Endothelial cell (in vitro differentiated cells): ENCODE results near the gene VAPA. TPM values are rescaled to one million over a fixed set of nuclear protein-coding genes. Genes with fewer than 3 reads are reported as not detected.
"Not testable (repeated sequence)": the region's sequence is repeated elsewhere in the genome, so short reads cannot be mapped to it uniquely, and the experiment has no call there.

ENCODE experiments used
- DNase-seq: peaks from one replicate; pipeline ENCODE4 v3.0.0; 2021; ENCODE audit warnings: low spot score
- H3K27ac Mint-ChIP-seq: one replicate; pipeline ENCODE4 v1.8.0; 2021; ENCODE audit warnings: mixed read lengths, inconsistent platforms; ENCODE audit not compliant: unreplicated experiment
- H3K27me3 Mint-ChIP-seq: one replicate; pipeline ENCODE4 v1.8.0; 2021; ENCODE audit warnings: mild to moderate bottlenecking, moderate library complexity, mixed read lengths, inconsistent platforms; ENCODE audit not compliant: unreplicated experiment
- H3K36me3 Mint-ChIP-seq: one replicate; pipeline ENCODE4 v1.8.0; 2021; ENCODE audit warnings: mild to moderate bottlenecking, low read depth, mixed read lengths, inconsistent platforms; ENCODE audit not compliant: unreplicated experiment
- H3K4me1 Mint-ChIP-seq: one replicate; pipeline ENCODE4 v1.8.0; 2021; ENCODE audit warnings: mild to moderate bottlenecking, mixed read lengths, inconsistent platforms; ENCODE audit not compliant: unreplicated experiment
- H3K4me3 Mint-ChIP-seq: one replicate; pipeline ENCODE4 v1.8.0; 2021; ENCODE audit warnings: mild to moderate bottlenecking, mixed read lengths, inconsistent platforms; ENCODE audit not compliant: unreplicated experiment
- H3K9me3 Mint-ChIP-seq: one replicate; pipeline ENCODE4 v1.8.0; 2021; ENCODE audit warnings: mixed read lengths, inconsistent platforms; ENCODE audit not compliant: unreplicated experiment
- CTCF ChIP-seq: fragments of 200-600 bp; sonication (generic); IDR thresholded peaks from one replicate; pipeline ENCODE4 v1.5.0; 2021; ENCODE audit warnings: antibody characterized with exemption; ENCODE audit not compliant: unreplicated experiment
- total RNA-seq: library from RNA; stranded (reverse); fragmentation: NEBNext Ultra II Directional; extraction: Animal tissue kit (Norgen Biotek cat#: 25700); gene quantifications from one replicate; pipeline ENCODE4 v1.2.1, GENCODE V29; 2021; ENCODE audit not compliant: unreplicated experiment

The VAPA gene
- total RNA-seq, 1 donor from 2014 or later: 180 TPM

GRCh38 chr18:9886005-9886348 lies 27.8 kb upstream of the VAPA start:
- Mint-ChIP-seq H3K27ac (no peak overlapping the region), H3K36me3 (no peaks in the 10 kb centered on the region), H3K4me3 (no peak overlapping the region), H3K9me3 (no peaks in the 10 kb centered on the region), H3K27me3 (peaks cover 1% of the 10 kb centered on the region), H3K4me1 (no peaks in the 10 kb centered on the region)
- no peak for TF ChIP-seq CTCF
- DNase-seq: no peak

- H3K36me3 Mint-ChIP-seq: no peaks in the 10 kb centered on the region
- TF ChIP-seq CTCF: no peak
- H3K27ac Mint-ChIP-seq: no peak overlapping the region
- no peak overlapping the region for H3K4me3 Mint-ChIP-seq
- H3K4me1 Mint-ChIP-seq: no peaks in the 10 kb centered on the region
- no peak for DNase-seq
- peaks cover 1% of the 10 kb centered on the region for H3K27me3 Mint-ChIP-seq
- H3K9me3 Mint-ChIP-seq: no peaks in the 10 kb centered on the region
These were observed 25.8 kb upstream of the VAPA start for GRCh38 chr18:9887992-9888391.

GRCh38 chr18:9890196-9890595 lies 23.6 kb upstream of the VAPA start:
- H3K27me3 Mint-ChIP-seq: peaks cover 1% of the 10 kb centered on the region
- no peaks in the 10 kb centered on the region for H3K36me3 Mint-ChIP-seq
- no peak overlapping the region for H3K4me3 Mint-ChIP-seq
- no peak for DNase-seq
- H3K4me1 Mint-ChIP-seq: no peaks in the 10 kb centered on the region
- no peak overlapping the region for H3K27ac Mint-ChIP-seq
- TF ChIP-seq CTCF: no peak
- no peaks in the 10 kb centered on the region for H3K9me3 Mint-ChIP-seq

GRCh38 chr18:9890957-9891356 lies 22.9 kb upstream of the VAPA start:
- Mint-ChIP-seq H3K4me3 (no peak overlapping the region), H3K36me3 (no peaks in the 10 kb centered on the region), H3K27me3 (peaks cover 1% of the 10 kb centered on the region), H3K4me1 (no peaks in the 10 kb centered on the region), H3K27ac (no peak overlapping the region), H3K9me3 (no peaks in the 10 kb centered on the region)
- no peak for TF ChIP-seq CTCF
- no peak for DNase-seq

- DNase-seq, H3K27me3 Mint-ChIP-seq, H3K36me3 Mint-ChIP-seq, H3K27ac Mint-ChIP-seq, H3K4me3 Mint-ChIP-seq, H3K9me3 Mint-ChIP-seq, H3K4me1 Mint-ChIP-seq: not testable (repeated sequence)
These were observed 22.3 kb upstream of the VAPA start for GRCh38 chr18:9891515-9891914.

- no peak for TF ChIP-seq CTCF
- no peaks in the 10 kb centered on the region for H3K36me3 Mint-ChIP-seq
- H3K4me3 Mint-ChIP-seq: no peak overlapping the region
- H3K27ac Mint-ChIP-seq: no peak overlapping the region
- no peaks in the 10 kb centered on the region for H3K27me3 Mint-ChIP-seq
- no peaks in the 10 kb centered on the region for H3K4me1 Mint-ChIP-seq
- DNase-seq: no peak
- no peaks in the 10 kb centered on the region for H3K9me3 Mint-ChIP-seq
These were observed 19.3 kb upstream of the VAPA start for GRCh38 chr18:9894454-9895068.
